Stimulated activated CD4-positive, alpha-beta T cell treated with anti-CD3 and anti-CD28 coated beads, Interleukin-2, amount 100 ng/mL, for 4 hours (primary cell): ENCODE results near the gene TBC1D30.

Source experiments
- DNase-seq: peaks from one replicate; pipeline ENCODE4 v3.0.0-alpha.2; 2020; ENCODE audit warnings: low read depth

TBC1D30 gene

GRCh38 chr12:64864319-64864718 is 39.9 kb downstream of the TBC1D30 start:
- no peak for DNase-seq

DNA sequence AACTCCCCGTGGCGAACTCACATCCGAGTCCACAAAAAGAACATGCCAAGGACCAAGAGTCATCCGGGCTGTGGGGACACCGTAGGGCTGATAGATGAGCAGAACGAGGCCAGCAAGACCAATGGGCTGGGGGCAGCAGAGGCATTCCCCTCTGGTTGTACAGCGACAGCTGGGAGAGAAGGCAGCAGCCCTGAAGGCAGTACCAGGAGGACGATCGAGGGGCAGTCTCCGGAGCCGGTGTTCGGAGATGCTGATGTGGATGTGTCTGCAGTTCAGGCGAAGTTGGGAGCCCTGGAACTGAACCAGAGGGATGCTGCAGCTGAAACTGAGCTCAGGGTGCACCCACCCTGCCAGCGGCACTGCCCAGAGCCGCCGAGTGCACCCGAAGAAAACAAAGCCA is 50.7 kb downstream of the TBC1D30 start:
- no peak for DNase-seq

DNA sequence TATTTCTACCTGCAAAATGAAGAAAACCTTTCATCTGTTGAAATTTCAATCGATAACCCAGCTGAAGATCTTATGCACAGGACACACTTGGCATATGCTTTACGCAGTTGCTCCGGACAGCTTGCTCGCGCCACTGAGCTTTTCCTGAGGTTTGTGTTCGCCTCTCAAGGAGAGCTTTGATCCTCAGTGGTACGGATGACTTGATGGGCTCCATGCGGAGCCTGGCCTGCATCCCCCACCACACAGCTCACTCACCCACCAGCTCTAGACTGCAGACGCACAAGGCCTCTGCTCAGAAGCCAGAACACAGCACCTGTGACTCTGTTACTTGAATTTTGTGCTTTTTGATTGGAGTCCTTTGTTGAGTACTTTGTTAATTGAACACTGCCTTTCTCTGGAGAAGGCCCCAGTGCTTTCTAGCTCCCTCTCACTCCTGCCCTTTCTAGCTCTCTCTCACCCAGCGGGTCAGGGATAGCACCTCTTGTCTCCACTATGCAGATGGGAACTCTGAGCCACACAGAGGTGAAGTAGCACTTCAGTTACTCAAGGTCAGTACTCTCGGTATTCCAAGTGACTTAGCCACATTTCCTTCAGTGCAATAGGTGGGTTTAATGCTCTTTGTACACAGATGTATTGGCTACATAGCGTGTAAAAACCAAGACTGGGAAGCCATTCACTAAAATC is 52.1 kb downstream of the TBC1D30 start:
- DNase-seq: no peak

DNA sequence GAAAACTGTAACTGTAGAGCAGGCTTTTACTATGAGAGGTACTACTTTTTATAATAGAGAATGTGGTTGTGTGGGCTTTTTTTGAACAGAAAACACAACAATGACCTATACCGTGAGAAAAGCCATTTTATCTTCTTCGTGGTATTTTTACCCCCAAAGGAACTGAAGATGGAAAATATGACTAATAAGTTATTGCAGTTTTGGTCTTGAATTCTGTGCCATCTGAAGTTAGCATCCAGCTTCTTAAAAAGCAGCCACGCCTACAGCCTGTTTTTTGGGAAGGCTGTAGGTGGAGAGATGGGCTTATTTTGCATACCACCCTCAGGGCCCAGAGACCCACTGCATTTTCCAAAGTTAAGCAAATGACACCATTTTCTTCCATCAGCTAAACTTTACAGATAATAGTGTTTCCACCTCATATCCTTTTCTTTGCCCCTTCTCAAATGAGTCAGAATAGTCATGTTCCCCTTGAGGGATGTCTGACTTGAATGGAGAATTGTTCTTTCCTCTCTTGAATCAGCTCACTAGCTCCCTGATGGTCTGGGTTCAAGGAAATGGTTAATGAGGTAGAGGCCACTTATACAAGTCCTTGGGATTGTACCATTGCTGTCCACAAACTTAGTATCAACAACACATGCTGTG is 53.0 kb downstream of the TBC1D30 start:
- DNase-seq: no peak

GRCh38 chr12:64882687-64883086 is 58.2 kb downstream of the TBC1D30 start:
- no peak for DNase-seq

- DNase-seq: no peak
Measured at GRCh38 chr12:64883264-64884163, 59.1 kb downstream of the TBC1D30 start.

GRCh38 chr12:64884164-64884542 is 59.7 kb downstream of the TBC1D30 start:
- DNase-seq: no peak

DNA sequence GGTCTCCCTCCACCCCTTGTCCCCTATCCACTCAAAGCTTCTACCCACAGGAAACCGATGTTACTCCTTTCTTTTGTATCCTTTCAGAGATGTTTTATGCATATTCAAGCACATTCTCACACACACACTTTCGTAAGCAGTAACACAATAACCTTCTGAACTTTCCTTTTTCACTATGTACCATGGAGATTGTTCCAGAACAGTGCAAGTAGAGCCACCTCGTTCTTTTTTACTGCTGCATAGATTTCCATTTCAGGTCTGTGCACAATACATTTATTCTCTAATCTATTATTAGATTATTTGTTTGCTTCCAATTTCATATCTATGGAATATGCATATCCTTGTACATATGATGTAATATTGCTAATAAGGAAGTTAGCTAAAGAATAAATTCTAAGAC is 60.3 kb downstream of the TBC1D30 start:
- DNase-seq: no peak

DNA sequence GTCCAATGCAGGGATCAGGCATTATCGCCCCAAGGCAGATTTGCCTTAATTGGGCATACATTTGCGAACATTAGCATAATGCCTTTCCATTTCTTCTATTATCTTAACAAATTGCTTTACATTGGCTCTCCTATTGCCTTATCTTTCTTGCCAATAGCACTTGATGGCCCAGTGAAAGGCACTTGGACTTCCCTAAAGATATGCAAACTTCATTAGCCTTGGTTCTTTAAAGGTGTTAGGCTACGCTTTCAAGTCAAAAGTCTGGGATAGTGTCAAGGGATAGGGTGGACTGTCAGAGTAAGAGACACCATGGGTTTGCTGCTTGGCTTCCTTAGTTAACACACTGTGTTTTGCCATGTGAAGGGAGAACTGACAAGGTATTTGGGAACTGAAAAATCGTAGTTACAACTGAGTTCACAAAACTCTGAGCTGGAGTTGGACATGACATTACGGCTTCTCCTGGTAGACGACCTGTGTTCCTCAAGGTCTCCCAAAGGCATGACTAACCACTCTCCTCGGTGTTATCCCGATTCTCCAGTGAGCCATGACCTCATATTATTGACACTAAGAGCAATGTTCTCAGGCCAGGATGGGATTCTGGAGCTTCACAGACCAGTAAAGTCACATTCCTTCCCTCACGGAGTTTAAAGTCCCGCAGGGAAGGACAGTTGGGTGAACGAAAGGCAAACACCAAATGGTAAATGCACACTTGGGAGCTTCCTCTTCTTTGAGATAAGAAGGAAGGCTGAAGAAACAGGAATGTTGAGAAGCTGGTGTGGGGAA is 65.2 kb downstream of the TBC1D30 start:
- DNase-seq: no peak

DNA sequence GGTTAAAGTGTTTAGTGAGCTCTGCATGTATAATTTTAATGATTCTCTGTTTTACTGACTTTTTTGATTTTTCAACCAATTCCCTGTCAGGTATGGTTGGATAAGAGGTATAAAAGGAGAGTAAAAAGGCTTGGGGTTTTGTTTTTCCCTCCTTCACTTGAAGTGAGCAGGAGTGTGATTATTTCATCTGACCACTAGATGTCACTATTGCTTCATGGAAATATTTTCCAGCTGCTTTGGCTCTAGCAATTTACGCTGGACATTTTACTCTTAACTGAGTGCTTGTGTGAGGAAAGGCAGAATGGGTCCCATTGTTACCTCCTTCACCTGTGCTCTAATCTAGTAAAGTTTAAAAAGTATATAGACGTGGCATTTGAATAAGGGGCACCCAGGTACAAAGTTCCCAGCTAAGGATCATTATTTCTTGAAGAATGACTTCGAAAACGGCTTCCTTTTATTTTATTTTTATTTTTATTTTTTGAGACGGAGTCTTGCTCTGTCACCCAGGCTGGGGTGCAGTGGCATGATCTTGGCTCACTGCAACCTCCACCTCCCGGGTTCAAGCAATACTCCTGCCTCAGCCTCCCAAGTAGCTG is 66.5 kb downstream of the TBC1D30 start:
- no peak for DNase-seq

GRCh38 chr12:64891629-64892028 is 67.2 kb downstream of the TBC1D30 start:
- DNase-seq: no peak

DNA sequence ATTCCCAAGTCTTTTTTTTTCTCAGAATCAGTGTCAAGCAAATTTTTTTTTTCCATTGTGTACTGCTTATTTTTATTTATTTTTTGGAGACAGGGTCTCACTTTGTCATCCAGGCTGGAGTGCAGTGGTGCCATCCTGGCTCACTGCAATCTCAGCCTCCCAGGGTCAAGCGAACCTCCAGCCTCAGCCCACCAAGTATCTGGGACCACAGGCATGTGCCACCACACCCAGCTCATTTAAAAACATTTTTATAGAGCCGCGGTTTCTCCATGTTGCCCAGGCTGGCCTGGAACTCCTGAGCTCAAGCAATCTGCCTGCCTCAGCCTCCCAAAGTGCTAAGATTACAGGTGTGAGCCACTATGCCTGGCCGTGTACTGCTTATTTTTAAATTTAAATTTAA is 68.1 kb downstream of the TBC1D30 start:
- DNase-seq: no peak

GRCh38 chr12:64893961-64894360 is 69.5 kb downstream of the TBC1D30 start:
- DNase-seq: no peak

- no peak for DNase-seq
Measured at GRCh38 chr12:64894827-64895475, 70.5 kb downstream of the TBC1D30 start.

DNA sequence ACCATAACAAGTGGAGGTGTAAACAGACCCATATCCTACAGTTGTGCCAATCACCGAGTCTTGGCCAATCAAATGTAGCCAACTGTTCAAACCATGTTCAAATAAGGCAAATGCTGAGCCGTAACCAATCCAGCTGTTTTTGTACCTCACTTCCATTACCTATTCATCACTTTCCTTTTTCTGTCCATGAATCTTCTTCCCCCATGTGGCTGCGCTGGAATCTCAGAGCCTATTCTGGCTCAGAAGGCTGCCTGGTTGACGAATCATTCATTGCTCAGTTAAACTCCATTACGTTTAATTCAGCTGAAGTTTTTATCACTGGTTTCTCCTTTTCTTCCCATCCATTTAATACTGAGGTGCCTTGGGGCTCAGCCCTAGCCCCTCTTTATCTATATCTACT is 71.1 kb downstream of the TBC1D30 start:
- no peak for DNase-seq

DNA sequence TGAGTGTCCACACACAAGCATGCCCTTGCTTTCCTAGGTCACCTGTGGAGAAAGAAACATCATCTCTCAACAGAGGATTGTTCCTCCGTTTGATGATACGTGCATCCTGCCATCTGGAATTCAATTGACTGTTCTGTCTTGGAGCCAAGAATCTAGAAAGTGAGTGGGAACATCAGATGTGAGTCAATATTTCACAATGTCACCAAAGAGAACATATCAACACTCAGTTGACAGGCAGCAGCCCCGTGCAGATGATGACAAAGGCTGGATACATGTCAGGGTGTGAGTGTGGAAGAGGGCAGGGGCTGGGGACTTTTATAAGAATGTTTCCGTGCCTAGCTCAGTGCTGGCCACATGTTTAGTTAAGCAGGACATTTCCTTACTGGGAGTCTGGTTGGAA is 76.1 kb downstream of the TBC1D30 start:
- DNase-seq: no peak

- no peak for DNase-seq
Measured at GRCh38 chr12:64903479-64904152, 79.2 kb downstream of the TBC1D30 start.

DNA sequence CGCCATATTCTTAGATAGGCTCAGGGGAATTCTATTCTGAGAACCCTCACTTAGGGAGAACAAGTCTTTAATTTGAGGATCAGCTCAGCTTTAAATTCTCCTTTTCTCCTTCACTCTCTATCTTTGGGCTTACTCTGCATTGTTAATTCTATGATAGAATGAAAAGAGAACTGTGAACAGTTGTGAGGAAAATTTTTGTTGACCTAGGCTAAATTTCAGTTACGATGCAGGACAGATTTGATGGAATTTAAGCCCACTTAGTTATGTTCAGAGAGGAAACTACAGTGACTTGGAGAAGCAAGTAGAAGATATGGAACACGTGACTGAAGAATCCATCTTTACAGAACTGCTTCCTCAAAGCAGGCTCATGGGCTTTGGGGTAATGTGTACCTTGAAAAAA is 82.7 kb downstream of the TBC1D30 start:
- no peak for DNase-seq

GRCh38 chr12:64909124-64909523 is 84.7 kb downstream of the TBC1D30 start:
- DNase-seq: no peak

- DNase-seq: no peak
Measured at GRCh38 chr12:64911081-64911480, 86.6 kb downstream of the TBC1D30 start.

DNA sequence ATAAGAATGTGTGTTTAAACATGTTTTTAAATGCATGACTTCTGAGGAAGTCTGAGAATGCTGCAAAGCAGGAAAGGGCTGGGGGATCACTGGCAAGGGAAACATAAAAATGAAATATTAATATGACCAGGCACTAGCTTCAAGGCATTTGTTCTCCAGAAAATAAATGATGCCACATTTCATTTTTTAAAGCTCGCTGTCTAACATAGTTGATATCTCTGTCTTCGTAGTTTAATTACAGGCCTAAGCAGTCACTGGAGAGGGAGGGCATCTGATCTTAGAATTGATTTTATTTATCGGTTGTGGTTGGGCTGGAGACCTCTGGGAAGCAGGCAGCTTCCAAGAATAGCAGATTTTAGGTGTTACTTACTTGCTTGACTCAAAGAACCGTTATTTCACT is 87.5 kb downstream of the TBC1D30 start:
- DNase-seq: no peak
